Measurements from ENCODE around the gene TIMP3.

Gene TIMP3

DNA sequence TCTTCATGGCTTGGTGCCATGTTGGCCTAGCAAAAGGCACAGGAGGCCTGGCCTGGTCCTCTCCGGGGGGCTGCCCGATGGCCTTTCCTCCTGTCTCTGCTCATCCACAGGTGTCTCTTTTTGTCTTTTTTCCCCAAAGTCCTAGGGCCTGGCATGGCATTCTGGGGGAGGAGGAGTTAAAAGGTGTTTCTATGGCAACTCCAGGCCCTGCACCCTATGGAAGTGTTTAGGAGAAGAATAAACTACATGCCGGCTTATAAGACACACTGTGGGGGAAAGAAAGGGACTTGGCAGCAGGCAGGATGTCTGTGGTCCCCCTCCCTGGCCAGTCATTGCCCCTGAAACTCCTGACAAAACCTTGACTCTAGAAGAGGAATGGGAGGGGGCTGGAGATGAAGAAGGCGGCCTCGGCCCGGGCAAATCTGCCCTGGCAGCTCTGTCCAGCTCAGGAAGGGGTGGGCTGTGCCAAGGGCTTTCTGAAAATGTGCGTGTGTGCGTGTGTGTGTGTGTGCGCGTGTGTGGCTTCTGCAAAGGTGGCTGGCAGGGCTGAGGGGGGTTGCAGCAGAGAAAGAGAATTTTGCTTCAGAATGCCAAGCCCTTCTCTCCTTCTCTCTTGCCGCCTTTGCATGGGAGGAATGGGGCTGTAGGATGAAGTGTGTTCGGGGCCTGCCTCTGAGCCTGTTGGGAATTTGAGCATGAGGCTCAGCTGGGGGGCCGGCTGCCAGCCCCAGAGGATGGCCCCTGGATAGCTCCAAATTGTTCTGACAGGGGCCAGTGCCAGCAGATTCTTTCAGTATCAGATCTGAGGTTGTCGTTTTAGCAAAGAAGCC, 3.2 kb downstream of the TIMP3 start:
- Histone ChIP-seq H3K27me3 (ENCODE audit: insufficient read depth, low read length, poor library complexity) (peaks cover 5% of the 10 kb centered on the region), H3K27ac (ENCODE audit: low read length) (no peak overlapping the region), H3K9me3 (ENCODE audit: insufficient read depth, low read length, severe bottlenecking) (no peaks in the 10 kb centered on the region), H3K4me3 (ENCODE audit: low read depth in 1 of 2, low read length in 2 of 2) (no peak overlapping the region), H3K79me2 (ENCODE audit: insufficient read depth, low read length) (no peaks in the 10 kb centered on the region), H3K4me1 (ENCODE audit: insufficient read depth, low read length) (no peaks in the 10 kb centered on the region), H3K9ac (ENCODE audit: low read depth, low read length) (no peak overlapping the region), H3K36me3 (ENCODE audit: insufficient read depth, low read length) (no peaks in the 10 kb centered on the region), H3K4me2 (ENCODE audit: insufficient read depth, low read length) (no peak overlapping the region), H4K20me1 (ENCODE audit: insufficient read depth, low read length) (no peaks in the 10 kb centered on the region), H2AFZ (ENCODE audit: low read depth, low read length) (no peak overlapping the region)
- TF ChIP-seq, protein P1, sequence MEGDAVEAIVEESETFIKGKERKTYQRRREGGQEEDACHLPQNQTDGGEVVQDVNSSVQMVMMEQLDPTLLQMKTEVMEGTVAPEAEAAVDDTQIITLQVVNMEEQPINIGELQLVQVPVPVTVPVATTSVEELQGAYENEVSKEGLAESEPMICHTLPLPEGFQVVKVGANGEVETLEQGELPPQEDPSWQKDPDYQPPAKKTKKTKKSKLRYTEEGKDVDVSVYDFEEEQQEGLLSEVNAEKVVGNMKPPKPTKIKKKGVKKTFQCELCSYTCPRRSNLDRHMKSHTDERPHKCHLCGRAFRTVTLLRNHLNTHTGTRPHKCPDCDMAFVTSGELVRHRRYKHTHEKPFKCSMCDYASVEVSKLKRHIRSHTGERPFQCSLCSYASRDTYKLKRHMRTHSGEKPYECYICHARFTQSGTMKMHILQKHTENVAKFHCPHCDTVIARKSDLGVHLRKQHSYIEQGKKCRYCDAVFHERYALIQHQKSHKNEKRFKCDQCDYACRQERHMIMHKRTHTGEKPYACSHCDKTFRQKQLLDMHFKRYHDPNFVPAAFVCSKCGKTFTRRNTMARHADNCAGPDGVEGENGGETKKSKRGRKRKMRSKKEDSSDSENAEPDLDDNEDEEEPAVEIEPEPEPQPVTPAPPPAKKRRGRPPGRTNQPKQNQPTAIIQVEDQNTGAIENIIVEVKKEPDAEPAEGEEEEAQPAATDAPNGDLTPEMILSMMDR (IDR thresholded peaks at IDR 0.05; ENCODE audit: borderline replicate concordance, extremely low read depth, low read length, poor library complexity, severe bottlenecking): no peak
- TF ChIP-seq EZH2 (IDR thresholded peaks at IDR 0.05; ENCODE audit: borderline replicate concordance, low read depth, low read length, severe bottlenecking): no peak
- no peak for ATAC-seq (ENCODE audit: insufficient read depth, low read depth)
- DNase-seq: no peak

DNA sequence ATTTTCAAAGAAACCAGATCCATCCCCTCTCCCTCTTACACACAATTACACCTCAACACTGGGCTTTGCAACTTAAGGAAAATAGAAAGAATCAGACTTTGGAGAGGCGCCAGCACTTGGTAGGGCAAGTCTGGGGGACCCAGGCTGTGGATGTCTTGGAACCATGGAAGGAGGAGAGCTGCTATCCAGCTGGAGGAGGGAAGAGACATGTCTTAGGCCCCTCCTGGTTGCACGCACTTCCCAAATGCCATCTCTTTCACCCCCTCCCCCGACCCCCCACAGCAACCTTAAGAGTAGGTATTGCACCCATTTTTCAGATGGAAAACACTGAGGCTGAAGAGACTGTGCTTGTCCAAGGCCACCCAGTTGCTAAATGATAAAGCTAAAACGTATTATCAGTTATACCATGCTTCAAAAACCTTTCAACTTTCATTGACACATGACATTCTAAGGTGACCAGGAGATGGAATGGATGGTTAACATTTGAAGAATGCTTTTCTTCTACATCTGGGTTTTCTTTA, 3.9 kb downstream of the TIMP3 start:
- Histone ChIP-seq H3K79me2 (ENCODE audit: insufficient read depth, low read length) (no peaks in the 10 kb centered on the region), H3K27me3 (ENCODE audit: insufficient read depth, low read length, poor library complexity) (peaks cover 11% of the 10 kb centered on the region), H3K4me3 (ENCODE audit: low read depth in 1 of 2, low read length in 2 of 2) (no peak overlapping the region), H3K4me1 (ENCODE audit: insufficient read depth, low read length) (no peaks in the 10 kb centered on the region), H3K36me3 (ENCODE audit: insufficient read depth, low read length) (no peaks in the 10 kb centered on the region), H3K27ac (ENCODE audit: low read length) (no peak overlapping the region), H2AFZ (ENCODE audit: low read depth, low read length) (no peak overlapping the region), H3K4me2 (ENCODE audit: insufficient read depth, low read length) (no peak overlapping the region), H3K9ac (ENCODE audit: low read depth, low read length) (no peak overlapping the region), H3K9me3 (ENCODE audit: insufficient read depth, low read length, severe bottlenecking) (no peaks in the 10 kb centered on the region), H4K20me1 (ENCODE audit: insufficient read depth, low read length) (no peaks in the 10 kb centered on the region)
- no peak for DNase-seq
- ATAC-seq (ENCODE audit: insufficient read depth, low read depth): no peak
- TF ChIP-seq, protein P1 (IDR thresholded peaks at IDR 0.05; ENCODE audit: borderline replicate concordance, extremely low read depth, low read length, poor library complexity, severe bottlenecking): no peak
- TF ChIP-seq EZH2 (IDR thresholded peaks at IDR 0.05; ENCODE audit: borderline replicate concordance, low read depth, low read length, severe bottlenecking): no peak

DNA sequence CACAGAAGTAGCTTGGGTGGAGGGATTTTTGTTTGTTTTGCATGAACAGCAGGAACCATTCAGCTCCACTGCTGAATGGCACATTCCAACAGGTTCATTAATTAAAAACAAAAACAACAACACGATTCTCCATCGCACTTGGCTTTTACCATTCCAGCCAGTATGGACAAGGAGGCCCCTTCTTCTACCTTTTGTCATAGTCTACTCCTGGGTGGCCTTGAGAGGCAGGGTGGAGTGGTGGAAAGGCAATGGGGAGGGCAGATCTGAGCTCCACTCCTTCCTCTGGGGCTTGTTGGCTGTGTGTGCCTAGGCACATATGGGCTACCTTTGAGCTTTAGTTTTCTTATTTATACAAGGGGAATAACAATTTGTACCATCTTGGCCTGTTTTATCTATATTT, 4.8 kb downstream of the TIMP3 start:
- ATAC-seq (ENCODE audit: insufficient read depth, low read depth) (no peak), DNase-seq (no peak)
- no peaks in the 10 kb centered on the region for H4K20me1 ChIP-seq (ENCODE audit: insufficient read depth, low read length)
- no peak overlapping the region for H2AFZ ChIP-seq (ENCODE audit: low read depth, low read length)
- TF ChIP-seq, protein P1 (IDR thresholded peaks at IDR 0.05; ENCODE audit: borderline replicate concordance, extremely low read depth, low read length, poor library complexity, severe bottlenecking): no peak
- no peak for TF ChIP-seq EZH2 (IDR thresholded peaks at IDR 0.05; ENCODE audit: borderline replicate concordance, low read depth, low read length, severe bottlenecking)
- H3K4me1 ChIP-seq (ENCODE audit: insufficient read depth, low read length): no peaks in the 10 kb centered on the region
- no peak overlapping the region for H3K4me3 ChIP-seq (ENCODE audit: low read depth in 1 of 2, low read length in 2 of 2)
- H3K27ac ChIP-seq (ENCODE audit: low read length): no peak overlapping the region
- no peak overlapping the region for H3K9ac ChIP-seq (ENCODE audit: low read depth, low read length)
- H3K9me3 ChIP-seq (ENCODE audit: insufficient read depth, low read length, severe bottlenecking): no peaks in the 10 kb centered on the region
- peaks cover 11% of the 10 kb centered on the region for H3K27me3 ChIP-seq (ENCODE audit: insufficient read depth, low read length, poor library complexity)
- H3K4me2 ChIP-seq (ENCODE audit: insufficient read depth, low read length): no peak overlapping the region
- H3K79me2 ChIP-seq (ENCODE audit: insufficient read depth, low read length): no peaks in the 10 kb centered on the region
- H3K36me3 ChIP-seq (ENCODE audit: insufficient read depth, low read length): no peaks in the 10 kb centered on the region
